DND-41 (cell line): ENCODE measurements around the gene SLC12A8.

Experiments
- EZH2 ChIP-seq: IDR thresholded peaks from 3 replicates; pipeline ENCODE4 v1.6.1; 2012; ENCODE audit warnings: borderline replicate concordance, low read depth, mild to moderate bottlenecking, moderate library complexity, low read length, inconsistent platforms; ENCODE audit not compliant: severe bottlenecking
- TF ChIP-seq, protein P1 (sequence below): IDR thresholded peaks from 2 replicates; pipeline ENCODE4 v1.5.1; 2012; ENCODE audit warnings: borderline replicate concordance, low read length, moderate library complexity, mild to moderate bottlenecking; ENCODE audit not compliant: poor library complexity, severe bottlenecking; ENCODE audit errors: extremely low read depth

DNA sequence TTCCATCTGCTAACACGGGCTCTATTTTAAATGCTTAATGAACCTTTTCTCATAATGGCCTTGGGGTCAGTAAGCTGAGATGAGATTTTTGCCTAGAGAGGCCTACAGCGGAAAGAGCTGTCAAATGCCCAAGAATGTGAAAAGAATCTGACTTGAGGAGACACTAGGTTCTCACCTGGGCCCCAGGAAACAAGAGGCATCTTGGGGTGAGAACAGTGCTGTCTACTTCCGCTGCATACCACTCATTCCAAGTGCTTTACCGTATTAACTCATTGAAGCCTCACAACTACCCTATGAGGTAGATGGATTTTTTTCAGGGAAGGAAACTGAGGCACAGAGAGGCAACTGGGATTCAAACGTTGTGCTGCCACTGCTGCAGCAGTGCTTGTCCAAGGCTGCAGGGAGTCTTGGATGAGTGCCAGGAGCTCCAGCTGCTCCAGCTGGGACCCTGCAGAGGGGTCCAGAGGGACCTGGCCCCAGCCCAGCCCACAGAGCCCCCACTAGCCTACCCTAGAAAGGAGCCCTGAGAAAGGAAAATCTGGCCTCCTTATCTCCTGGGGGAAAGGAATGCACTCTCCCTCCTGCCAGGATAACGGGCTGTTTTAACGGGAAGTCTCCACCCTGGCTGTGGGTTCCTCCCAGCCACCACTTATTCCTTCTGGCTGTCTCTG, 68.4 kb downstream of the SLC12A8 start:
- TF ChIP-seq, protein P1, sequence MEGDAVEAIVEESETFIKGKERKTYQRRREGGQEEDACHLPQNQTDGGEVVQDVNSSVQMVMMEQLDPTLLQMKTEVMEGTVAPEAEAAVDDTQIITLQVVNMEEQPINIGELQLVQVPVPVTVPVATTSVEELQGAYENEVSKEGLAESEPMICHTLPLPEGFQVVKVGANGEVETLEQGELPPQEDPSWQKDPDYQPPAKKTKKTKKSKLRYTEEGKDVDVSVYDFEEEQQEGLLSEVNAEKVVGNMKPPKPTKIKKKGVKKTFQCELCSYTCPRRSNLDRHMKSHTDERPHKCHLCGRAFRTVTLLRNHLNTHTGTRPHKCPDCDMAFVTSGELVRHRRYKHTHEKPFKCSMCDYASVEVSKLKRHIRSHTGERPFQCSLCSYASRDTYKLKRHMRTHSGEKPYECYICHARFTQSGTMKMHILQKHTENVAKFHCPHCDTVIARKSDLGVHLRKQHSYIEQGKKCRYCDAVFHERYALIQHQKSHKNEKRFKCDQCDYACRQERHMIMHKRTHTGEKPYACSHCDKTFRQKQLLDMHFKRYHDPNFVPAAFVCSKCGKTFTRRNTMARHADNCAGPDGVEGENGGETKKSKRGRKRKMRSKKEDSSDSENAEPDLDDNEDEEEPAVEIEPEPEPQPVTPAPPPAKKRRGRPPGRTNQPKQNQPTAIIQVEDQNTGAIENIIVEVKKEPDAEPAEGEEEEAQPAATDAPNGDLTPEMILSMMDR = no peak
- TF ChIP-seq EZH2 = no peak
